ENCODE measurements around the gene FRYL.

GRCh38 chr4:48602222-48602621 lies 177.9 kb downstream of the FRYL start:
- TF ChIP-seq, protein P1, sequence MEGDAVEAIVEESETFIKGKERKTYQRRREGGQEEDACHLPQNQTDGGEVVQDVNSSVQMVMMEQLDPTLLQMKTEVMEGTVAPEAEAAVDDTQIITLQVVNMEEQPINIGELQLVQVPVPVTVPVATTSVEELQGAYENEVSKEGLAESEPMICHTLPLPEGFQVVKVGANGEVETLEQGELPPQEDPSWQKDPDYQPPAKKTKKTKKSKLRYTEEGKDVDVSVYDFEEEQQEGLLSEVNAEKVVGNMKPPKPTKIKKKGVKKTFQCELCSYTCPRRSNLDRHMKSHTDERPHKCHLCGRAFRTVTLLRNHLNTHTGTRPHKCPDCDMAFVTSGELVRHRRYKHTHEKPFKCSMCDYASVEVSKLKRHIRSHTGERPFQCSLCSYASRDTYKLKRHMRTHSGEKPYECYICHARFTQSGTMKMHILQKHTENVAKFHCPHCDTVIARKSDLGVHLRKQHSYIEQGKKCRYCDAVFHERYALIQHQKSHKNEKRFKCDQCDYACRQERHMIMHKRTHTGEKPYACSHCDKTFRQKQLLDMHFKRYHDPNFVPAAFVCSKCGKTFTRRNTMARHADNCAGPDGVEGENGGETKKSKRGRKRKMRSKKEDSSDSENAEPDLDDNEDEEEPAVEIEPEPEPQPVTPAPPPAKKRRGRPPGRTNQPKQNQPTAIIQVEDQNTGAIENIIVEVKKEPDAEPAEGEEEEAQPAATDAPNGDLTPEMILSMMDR (conservative IDR thresholded peaks at IDR 0.05; ENCODE audit: low read depth, low read length) = no peak
- no peak for TF ChIP-seq EZH2 (IDR thresholded peaks at IDR 0.05; ENCODE audit: borderline replicate concordance, low read depth, low read length, poor library complexity, severe bottlenecking)

Measured in A673 (cell line).